ENCODE data around the gene ZFP62. TPM values are rescaled to one million over a fixed set of nuclear protein-coding genes. Genes with fewer than 3 reads are reported as not detected.

ZFP62 gene
- total RNA-seq, 1 donor from 2014 or later, result 14.7 TPM

- ATAC-seq, result no peak
- intact Hi-C loops (cut with DNase I), result no loop called here
- DNase-seq (ENCODE audit: missing footprints), result no peak
Measured at GRCh38 chr5:180870276-180871068, 9.4 kb upstream of the ZFP62 start.

GRCh38 chr5:180869587-180869986 is 8.5 kb upstream of the ZFP62 start:
- DNase-seq (ENCODE audit: missing footprints) (no peak), ATAC-seq (no peak)
- intact Hi-C loops (cut with DNase I), result loop anchor here (1.0 to 10.0 kb wide), 3 partner anchors 85 to 285 kb away; no protein-coding TSS in a partner anchor

- ATAC-seq, result peak; percentile 63
- peak; percentile 86 for DNase-seq (ENCODE audit: missing footprints)
- intact Hi-C loops (cut with DNase I), result loop anchor here (1.0 to 10.0 kb wide), 3 partner anchors 85 to 286 kb away; no protein-coding TSS in a partner anchor
Measured at GRCh38 chr5:180868960-180869359, 7.9 kb upstream of the ZFP62 start.

- DNase-seq (ENCODE audit: missing footprints) (no peak), ATAC-seq (no peak)
- intact Hi-C loops (cut with DNase I), result loop anchor here (5.0 to 10.0 kb wide), 2 partner anchors 185 to 288 kb away; no protein-coding TSS in a partner anchor
Measured at GRCh38 chr5:180866985-180867384, 5.9 kb upstream of the ZFP62 start.

- no peak for DNase-seq (ENCODE audit: missing footprints)
- intact Hi-C loops (cut with DNase I), result loop anchor here (5.0 to 10.0 kb wide), 2 partner anchors 186 to 289 kb away; no protein-coding TSS in a partner anchor
Measured at GRCh38 chr5:180865981-180866695, 5.1 kb upstream of the ZFP62 start.

GRCh38 chr5:180862645-180863044 is 1.6 kb upstream of the ZFP62 start:
- DNase-seq (ENCODE audit: missing footprints) (no peak), ATAC-seq (no peak)
- intact Hi-C loops (cut with DNase I), result loop anchor here (5.0 to 10.0 kb wide), 2 partner anchors 60 to 292 kb away; partner anchors contain the start of gene MGAT1

More at GRCh38 chr5:180865981-180866695, 5.1 kb upstream of the ZFP62 start:
- no peak for ATAC-seq

GRCh38 chr5:180860273-180860886 is 696 bp downstream of the ZFP62 start:
- intact Hi-C loops (cut with DNase I), result loop anchor here (1.0 to 10.0 kb wide), 3 partner anchors 29 to 294 kb away; partner anchors contain the start of gene MGAT1
- DNase-seq (ENCODE audit: missing footprints) (no peak), ATAC-seq (peak; percentile 47)

- intact Hi-C loops (cut with DNase I), result loop anchor here (5.0 kb wide), 1 partner anchor 46 kb away; no protein-coding TSS in a partner anchor
Measured at GRCh38 chr5:180858586-180858985, 2.5 kb downstream of the ZFP62 start.

GRCh38 chr5:180853848-180854176 is 7.3 kb downstream of the ZFP62 start:
- intact Hi-C loops (cut with DNase I), result no loop called here
- ATAC-seq (no peak), DNase-seq (ENCODE audit: missing footprints) (no peak)

More at GRCh38 chr5:180858586-180858985, 2.5 kb downstream of the ZFP62 start:
- no peak for ATAC-seq
- DNase-seq (ENCODE audit: missing footprints), result no peak

GRCh38 chr5:180853121-180853847 is 7.8 kb downstream of the ZFP62 start:
- ATAC-seq (no peak), DNase-seq (ENCODE audit: missing footprints) (no peak)
- intact Hi-C loops (cut with DNase I), result no loop called here

- ATAC-seq, result no peak
- no peak for DNase-seq (ENCODE audit: missing footprints)
- intact Hi-C loops (cut with DNase I), result no loop called here
Measured at GRCh38 chr5:180852495-180852894, 8.6 kb downstream of the ZFP62 start.

- DNase-seq (ENCODE audit: missing footprints) (no peak), ATAC-seq (no peak)
- intact Hi-C loops (cut with DNase I), result no loop called here
Measured at GRCh38 chr5:180850434-180851078, 10.5 kb downstream of the ZFP62 start.

- intact Hi-C loops (cut with DNase I), result no loop called here
- no peak for DNase-seq (ENCODE audit: missing footprints)
Measured at GRCh38 chr5:180849827-180850226, 11.2 kb downstream of the ZFP62 start.

GRCh38 chr5:180848878-180849277 is 12.2 kb downstream of the ZFP62 start:
- ATAC-seq, result no peak
- intact Hi-C loops (cut with DNase I), result no loop called here
- DNase-seq (ENCODE audit: missing footprints), result no peak

More at GRCh38 chr5:180849827-180850226, 11.2 kb downstream of the ZFP62 start:
- no peak for ATAC-seq

GRCh38 chr5:180848265-180848664 is 12.8 kb downstream of the ZFP62 start:
- ATAC-seq (no peak), DNase-seq (ENCODE audit: missing footprints) (no peak)
- intact Hi-C loops (cut with DNase I), result no loop called here

- ATAC-seq (no peak), DNase-seq (ENCODE audit: missing footprints) (no peak)
- intact Hi-C loops (cut with DNase I), result no loop called here
Measured at GRCh38 chr5:180847026-180847425, 14.1 kb downstream of the ZFP62 start.

GRCh38 chr5:180844858-180845257 is 16.2 kb downstream of the ZFP62 start:
- intact Hi-C loops (cut with DNase I), result no loop called here
- ATAC-seq, result no peak

GRCh38 chr5:180844432-180844831 is 16.6 kb downstream of the ZFP62 start:
- ATAC-seq, result no peak
- intact Hi-C loops (cut with DNase I), result no loop called here
- DNase-seq (ENCODE audit: missing footprints), result no peak

More at GRCh38 chr5:180844858-180845257, 16.2 kb downstream of the ZFP62 start:
- DNase-seq (ENCODE audit: missing footprints), result no peak
